GM18868 (cell line): ENCODE measurements around the gene TRAFD1.

ENCODE experiments used
- ATAC-seq: cut with Tn5 transposase; IDR thresholded peaks from one replicate; pipeline ENCODE4 v1.9.1; 2021; ENCODE audit warnings: mild to moderate bottlenecking, moderate library complexity; ENCODE audit not compliant: unreplicated experiment

The TRAFD1 gene

GRCh38 chr12:112175361-112176155, 50.2 kb downstream of the TRAFD1 start:
- ATAC-seq = no peak

GRCh38 chr12:112176321-112177010, 51.1 kb downstream of the TRAFD1 start:
- ATAC-seq = no peak

DNA sequence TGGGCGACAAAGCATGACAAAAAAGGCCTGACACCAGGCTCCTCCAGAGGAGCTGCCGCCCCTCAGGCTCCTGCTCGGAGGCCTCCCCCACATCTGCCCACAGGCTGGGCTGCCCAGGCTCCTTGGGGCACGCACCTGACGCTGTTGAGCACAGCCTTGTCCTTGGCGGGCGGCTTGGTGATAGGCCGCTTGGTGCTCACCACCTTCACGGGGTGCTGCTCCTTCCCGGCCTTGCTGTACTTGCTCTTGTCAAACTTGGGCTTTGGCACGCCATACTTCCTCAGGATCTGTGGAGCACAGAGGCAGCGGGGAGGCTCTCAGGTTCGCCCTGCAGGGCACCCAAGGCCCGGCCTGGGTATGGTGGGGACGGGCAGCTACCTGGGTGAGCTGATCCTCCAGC, 53.4 kb downstream of the TRAFD1 start:
- no peak for ATAC-seq

GRCh38 chr12:112179341-112179740, 54.0 kb downstream of the TRAFD1 start:
- no peak for ATAC-seq

- ATAC-seq = no peak
Observed at GRCh38 chr12:112179916-112180315, 54.6 kb downstream of the TRAFD1 start.

GRCh38 chr12:112180422-112180821, 55.1 kb downstream of the TRAFD1 start:
- no peak for ATAC-seq

- no peak for ATAC-seq
Observed at GRCh38 chr12:112182499-112182898, 57.1 kb downstream of the TRAFD1 start.

- ATAC-seq = no peak
Observed at GRCh38 chr12:112183141-112184021, 58.0 kb downstream of the TRAFD1 start.

DNA sequence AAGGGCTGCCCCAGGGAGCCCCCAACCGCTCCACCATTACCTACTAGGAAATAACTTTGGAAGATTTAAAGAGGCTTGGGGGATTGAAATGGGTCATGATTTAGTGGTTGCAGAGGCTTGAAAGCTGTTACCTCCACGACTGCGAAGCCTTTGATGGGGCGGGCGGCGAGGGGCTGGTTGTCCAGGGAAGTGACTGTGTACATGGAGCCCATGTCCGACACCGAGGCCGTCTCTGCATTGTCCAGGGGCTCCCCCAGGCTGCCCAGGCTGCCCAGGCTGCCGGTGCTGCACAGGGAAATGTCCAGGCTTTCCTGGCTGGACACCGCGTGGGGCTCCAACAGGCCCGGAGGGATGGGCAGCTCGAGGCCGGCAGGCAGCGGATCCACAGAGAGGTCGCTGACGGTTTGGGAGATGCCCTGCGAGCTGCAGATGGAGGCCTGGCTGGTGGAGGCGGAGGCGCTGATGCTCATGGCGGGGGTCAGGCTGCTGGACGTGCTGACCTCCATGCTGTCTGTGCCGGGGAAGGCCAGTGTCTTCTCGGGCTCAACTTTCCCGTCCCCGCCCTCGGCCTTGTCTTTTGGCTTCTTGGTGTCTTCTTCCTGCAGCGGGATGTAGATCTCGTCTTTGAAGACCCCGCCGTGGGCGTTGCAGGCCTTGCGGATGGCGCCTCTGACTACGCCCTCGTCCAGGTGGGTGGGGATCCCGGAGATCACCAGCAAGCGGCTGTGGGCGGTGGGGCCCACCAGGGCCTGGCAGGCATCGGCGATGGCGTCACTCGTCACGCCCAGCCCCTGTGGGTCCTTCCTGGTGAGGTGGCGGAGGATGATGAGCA, 58.9 kb downstream of the TRAFD1 start:
- ATAC-seq = no peak

- ATAC-seq = no peak
Observed at GRCh38 chr12:112185093-112185923, 59.9 kb downstream of the TRAFD1 start.

GRCh38 chr12:112188130-112188830, 62.9 kb downstream of the TRAFD1 start:
- ATAC-seq = no peak

DNA sequence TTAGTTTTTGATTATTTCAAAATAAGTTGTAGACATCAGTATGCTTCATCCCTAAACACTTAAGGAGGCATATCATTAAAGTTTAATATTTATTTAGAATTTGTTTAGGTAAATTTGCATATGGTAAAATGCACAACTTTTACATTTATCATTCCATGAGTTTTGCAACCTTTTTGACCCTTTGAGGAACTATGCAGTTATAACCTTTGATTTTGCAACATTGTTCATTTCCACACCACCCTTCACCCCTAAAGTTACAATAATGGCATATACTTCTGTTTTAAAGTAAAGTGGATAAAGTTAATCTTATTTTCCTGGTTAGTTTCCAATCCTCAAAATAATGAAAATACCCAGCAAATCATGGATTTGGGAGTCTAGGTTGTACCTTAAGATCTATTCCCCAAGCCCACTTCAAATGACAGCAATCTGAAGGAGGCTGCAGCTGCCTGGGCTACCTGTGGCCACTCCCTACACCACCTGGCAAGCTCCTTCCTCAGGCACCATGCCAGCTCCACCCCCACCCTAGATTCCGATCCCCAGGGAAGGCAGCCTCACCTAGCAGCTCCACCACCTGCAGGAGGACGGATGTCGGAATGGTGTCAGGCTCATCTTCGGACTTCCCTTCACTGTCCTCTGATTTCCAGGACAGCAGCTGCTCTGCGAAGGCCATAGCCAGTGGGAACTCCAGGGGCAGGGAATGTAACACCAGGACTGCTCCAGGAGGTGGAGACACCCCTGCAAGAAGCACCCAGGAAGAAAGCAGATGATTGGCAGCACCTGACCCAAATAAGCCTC, 65.1 kb downstream of the TRAFD1 start:
- no peak for ATAC-seq

DNA sequence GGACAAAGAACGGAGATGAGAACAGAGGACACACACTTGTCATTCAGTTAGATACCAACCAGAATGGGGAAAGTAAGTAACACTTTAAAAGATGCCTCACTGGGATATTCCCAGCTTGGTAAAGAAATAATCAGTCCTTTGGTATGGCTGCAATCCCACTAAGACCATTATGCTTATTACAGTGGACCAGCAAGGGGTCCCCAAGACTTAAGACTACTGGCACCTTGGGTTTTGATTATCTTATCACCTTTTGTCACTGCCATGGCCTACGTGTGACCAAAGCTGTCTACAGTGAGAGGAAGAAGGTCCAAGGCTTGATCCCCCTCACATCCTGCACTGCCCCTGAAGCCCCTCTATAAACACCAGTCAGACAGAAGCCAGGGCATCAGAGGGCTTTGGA, 65.8 kb downstream of the TRAFD1 start:
- no peak for ATAC-seq

GRCh38 chr12:112191840-112192321, 66.5 kb downstream of the TRAFD1 start:
- ATAC-seq = no peak

DNA sequence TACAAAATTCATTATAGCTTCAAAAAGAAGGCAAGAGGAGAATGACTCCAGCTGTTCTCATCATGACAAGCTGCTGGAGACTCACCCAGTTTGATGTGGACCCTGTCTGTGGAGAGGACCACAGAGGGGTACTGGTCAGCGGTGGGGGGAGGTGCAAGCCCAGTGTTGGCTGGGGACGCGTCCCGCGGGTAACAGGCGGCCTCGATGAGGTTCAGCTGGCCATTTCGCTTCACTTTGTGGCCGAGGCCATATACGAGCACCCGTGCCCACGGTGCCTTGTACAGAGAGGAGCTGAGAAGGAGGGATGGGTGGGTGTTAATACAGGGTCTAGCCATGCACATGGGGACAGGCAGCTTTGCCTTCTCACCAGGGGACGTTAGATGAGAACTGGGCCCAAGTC, 67.1 kb downstream of the TRAFD1 start:
- ATAC-seq = no peak

DNA sequence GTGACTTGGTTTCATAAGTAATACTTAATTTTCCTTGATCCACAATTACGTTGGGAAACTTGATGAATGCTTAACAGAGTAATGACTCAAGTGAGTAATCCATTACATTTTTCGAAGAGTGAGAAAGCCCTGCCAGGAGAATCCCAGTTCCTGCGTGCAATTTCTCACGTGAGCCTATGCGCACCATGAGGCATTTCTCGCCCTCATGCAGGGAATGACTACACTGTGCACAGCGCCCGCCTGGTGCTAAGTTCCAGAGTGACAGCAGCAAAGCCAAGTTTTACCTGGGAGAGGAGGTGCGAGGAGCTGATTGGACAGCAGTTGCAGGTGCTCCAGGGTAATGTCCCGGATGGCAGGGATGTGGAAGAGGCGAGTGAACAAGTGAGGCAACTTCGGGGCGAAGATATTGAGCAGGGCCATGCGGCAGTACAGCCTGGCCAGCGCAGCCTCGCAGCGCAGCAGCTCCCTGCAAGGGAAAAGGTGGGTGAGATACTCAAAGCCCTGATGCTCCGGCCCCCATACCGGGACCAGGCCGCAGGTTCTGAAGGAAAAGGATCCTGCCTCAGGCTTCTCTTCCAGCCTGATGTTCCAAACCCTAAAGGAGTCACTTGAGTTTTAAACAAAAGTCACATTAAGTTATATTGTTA, 69.4 kb downstream of the TRAFD1 start:
- no peak for ATAC-seq

- ATAC-seq = no peak
Observed at GRCh38 chr12:112196196-112196875, 71.0 kb downstream of the TRAFD1 start.
